Cardiac fibroblast (primary cell): ENCODE data around the gene CYP46A1.

Experiments used
- DNase-seq, 2 donors: peaks; one replicate each; pipeline versions ENCODE4 v3.0.0 to v3.0.0-alpha.2; 2010; ENCODE audit warnings: low read depth in 2 of 2
- H3K4me3 ChIP-seq, 2 donors: replicated peaks in 1 of 2; 1 replicate in 1 of 2; 2 replicates in 1 of 2; pipeline ENCODE4 v1.5.1; 2011; ENCODE audit warnings: low read depth in 2 of 2, low read length in 2 of 2, mild to moderate bottlenecking in 2 of 2, moderate library complexity in 1 of 2
- TF ChIP-seq, protein P1 (sequence below): IDR thresholded peaks from one replicate; pipeline ENCODE4 v1.5.1; 2011; ENCODE audit warnings: low read depth, mild to moderate bottlenecking, low read length, inconsistent platforms

CYP46A1 gene

DNA sequence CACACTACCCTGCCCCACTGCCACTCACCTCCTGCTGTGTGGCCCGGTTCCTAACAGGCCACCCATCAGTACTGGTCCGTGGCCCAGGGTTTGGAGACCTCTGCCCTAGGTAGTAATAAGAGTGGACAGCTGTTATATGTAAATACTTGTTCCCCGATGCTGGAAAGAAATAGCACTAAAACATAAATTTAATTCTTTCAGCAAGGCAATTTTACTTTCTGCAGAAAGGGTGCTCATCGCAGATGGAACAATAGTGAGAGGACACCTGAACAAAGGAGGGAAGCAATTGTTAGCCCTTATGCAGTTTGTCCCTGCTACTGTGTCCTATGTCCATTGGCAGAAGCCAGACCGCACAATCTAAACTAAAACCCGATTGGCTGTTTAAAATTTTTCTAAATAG lies 5.9 kb upstream of the CYP46A1 start:
- no peak overlapping the region for H3K4me3 ChIP-seq
- no peak for DNase-seq
- TF ChIP-seq, protein P1, sequence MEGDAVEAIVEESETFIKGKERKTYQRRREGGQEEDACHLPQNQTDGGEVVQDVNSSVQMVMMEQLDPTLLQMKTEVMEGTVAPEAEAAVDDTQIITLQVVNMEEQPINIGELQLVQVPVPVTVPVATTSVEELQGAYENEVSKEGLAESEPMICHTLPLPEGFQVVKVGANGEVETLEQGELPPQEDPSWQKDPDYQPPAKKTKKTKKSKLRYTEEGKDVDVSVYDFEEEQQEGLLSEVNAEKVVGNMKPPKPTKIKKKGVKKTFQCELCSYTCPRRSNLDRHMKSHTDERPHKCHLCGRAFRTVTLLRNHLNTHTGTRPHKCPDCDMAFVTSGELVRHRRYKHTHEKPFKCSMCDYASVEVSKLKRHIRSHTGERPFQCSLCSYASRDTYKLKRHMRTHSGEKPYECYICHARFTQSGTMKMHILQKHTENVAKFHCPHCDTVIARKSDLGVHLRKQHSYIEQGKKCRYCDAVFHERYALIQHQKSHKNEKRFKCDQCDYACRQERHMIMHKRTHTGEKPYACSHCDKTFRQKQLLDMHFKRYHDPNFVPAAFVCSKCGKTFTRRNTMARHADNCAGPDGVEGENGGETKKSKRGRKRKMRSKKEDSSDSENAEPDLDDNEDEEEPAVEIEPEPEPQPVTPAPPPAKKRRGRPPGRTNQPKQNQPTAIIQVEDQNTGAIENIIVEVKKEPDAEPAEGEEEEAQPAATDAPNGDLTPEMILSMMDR, result no peak

DNA sequence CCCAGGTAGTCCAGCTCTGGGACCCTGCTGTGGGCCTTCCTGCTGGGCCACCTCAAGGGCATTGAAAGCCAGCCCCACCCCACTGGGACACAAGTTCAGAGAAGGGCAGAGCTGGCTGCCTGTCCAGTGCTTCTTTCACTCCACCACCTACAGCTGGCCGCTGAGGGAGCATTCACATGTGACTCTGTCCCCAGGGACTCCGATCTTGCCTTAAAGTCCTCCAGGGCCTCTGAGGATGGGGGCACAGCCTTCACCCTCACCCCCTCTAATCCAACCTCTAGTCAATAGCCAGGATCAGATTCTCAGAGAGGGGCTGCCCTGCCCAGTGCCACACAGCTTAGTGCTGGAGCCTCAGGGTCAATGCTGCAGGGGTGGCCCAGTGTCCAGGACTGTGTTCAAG lies 5.0 kb upstream of the CYP46A1 start:
- no peak for DNase-seq
- TF ChIP-seq, protein P1, result no peak
- no peak overlapping the region for H3K4me3 ChIP-seq

DNA sequence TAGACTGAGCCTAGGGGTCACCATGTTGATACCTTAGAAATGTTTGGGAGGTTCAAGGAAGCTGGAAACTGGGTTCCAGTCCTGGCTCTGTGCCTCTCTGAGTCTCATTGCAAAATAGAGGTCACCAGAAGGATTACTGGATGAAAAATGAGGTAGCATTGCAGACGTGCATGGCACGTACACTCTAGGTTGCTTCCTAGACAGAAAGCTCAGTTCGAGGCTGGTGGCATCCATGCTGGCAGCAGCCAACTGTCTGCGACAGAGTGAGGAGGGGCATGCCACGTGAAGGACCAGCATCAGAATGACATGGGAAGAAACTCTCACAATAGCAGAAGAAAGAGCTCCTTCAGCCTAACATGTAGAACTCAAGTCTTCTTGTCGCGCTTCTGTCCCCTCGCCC lies 4.6 kb upstream of the CYP46A1 start:
- TF ChIP-seq, protein P1, result no peak

DNA sequence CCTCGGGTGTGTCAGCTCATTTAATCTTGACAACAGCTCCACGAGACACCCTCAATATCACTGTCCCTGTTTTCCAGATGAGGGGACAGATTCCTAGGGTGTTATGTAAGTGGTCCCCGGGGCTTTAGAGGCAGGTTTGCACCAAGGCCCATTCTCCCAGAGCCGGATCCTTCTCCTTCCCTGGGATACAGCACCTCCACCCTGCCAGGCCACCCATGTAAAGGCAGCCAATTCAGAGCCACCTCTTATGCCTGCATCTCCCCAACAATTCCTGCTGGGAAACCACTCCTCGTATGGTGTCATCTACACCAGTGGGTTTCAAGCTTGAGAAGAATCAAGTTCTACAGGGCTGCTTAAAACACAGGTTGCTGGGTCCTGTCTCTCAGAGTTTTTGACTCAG lies 4.1 kb upstream of the CYP46A1 start:
- no peak overlapping the region for H3K4me3 ChIP-seq
- DNase-seq, result no peak
- TF ChIP-seq, protein P1, result no peak

More for the DNA sequence above, 4.6 kb upstream of the CYP46A1 start:
- no peak overlapping the region for H3K4me3 ChIP-seq
- no peak for DNase-seq

DNA sequence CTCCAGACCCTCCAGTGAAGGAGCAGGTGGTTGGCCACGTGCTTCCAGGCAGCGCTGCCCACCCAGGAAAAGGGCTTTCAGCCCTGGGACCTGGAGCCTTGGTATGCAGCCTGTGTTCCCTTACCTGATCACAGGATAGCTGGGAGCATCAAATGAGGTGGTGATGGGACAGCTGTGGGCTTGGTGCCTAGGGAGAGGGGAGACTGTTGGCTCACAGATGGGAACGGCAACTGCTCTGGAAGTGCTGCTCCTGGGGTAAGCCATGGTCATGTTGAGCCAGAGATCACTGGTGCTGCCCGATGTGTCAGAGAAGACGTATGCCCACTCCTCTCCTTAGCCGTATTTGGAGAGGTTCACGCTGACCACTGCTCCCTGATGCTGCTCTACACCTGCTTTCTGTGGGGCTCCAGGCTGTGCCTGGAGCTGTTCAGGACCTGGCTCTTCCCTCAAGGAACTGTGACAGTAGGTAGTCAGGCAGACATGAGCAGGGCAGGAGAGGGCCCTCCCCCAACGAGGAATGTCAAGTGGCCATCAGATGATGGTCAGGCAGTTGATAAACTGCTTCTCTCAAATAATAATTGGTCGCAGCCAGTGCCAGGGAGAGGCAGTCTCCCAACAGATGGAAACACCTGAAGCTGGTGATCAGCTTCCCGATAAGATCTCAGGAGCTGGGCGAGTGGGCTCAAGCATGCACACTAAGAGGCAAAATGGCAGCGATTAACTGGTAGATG lies 2.8 kb upstream of the CYP46A1 start:
- no peak for DNase-seq
- no peak overlapping the region for H3K4me3 ChIP-seq
- TF ChIP-seq, protein P1, result no peak

DNA sequence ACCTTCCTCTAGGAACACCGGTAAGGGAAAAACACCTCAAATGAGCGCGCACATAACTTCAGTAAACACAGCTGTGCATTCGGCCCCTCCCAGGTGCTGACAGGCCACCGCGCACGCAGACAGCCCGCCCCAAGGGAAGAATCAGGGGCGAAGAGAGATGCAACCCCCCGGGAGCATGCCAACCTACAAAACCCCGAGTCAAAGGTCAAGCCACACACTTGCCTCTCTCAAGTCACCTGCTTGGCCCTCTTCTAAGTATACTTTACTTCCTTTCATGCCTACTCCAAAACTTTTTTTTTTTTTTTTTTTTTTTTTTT lies 2.3 kb upstream of the CYP46A1 start:
- TF ChIP-seq, protein P1, result no peak
- no peak overlapping the region for H3K4me3 ChIP-seq
- no peak for DNase-seq
